OCI-LY1 (cell line): Measurements from ENCODE around the gene MDM4.

ENCODE experiments used
- EZH2 ChIP-seq: fragments of 200-600 bp; sonication (generic), shearing (Covaris generic); IDR thresholded peaks from 2 replicates; pipeline ENCODE4 v1.8.0; 2017; ENCODE audit warnings: borderline replicate concordance, mixed run types, mild to moderate bottlenecking, antibody characterized with exemption, low read length, moderate library complexity, mixed read lengths
- TF ChIP-seq, protein P1 (sequence below): fragments of 200-600 bp; sonication (generic), shearing (Covaris generic); IDR thresholded peaks from 2 replicates; pipeline ENCODE4 v1.5.1; 2017; ENCODE audit warnings: mild to moderate bottlenecking, antibody characterized with exemption, low read length, moderate library complexity, mixed read lengths

DNA sequence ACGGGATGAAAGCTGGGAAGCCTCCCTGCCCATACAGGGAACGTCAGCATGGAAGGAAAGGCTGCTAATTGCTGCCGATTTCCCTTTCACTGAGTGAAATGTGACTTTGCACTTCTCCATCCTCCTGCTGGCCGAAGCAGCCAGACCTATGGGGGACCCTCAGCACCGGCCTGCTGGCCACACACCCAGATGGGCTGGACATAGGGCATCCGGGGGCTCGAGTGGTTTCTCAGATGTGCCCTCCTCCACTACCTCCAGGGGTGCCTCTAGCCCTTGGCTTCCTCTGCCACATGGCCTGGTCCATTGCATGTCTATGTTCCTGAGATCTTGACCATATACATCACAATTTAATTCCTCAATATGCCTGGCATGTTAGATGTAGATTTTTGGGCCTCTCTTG is 89.6 kb downstream of the MDM4 start:
- TF ChIP-seq, protein P1, sequence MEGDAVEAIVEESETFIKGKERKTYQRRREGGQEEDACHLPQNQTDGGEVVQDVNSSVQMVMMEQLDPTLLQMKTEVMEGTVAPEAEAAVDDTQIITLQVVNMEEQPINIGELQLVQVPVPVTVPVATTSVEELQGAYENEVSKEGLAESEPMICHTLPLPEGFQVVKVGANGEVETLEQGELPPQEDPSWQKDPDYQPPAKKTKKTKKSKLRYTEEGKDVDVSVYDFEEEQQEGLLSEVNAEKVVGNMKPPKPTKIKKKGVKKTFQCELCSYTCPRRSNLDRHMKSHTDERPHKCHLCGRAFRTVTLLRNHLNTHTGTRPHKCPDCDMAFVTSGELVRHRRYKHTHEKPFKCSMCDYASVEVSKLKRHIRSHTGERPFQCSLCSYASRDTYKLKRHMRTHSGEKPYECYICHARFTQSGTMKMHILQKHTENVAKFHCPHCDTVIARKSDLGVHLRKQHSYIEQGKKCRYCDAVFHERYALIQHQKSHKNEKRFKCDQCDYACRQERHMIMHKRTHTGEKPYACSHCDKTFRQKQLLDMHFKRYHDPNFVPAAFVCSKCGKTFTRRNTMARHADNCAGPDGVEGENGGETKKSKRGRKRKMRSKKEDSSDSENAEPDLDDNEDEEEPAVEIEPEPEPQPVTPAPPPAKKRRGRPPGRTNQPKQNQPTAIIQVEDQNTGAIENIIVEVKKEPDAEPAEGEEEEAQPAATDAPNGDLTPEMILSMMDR: no peak
- TF ChIP-seq EZH2: no peak
